Large intestine (tissue), 3 donors: ENCODE measurements around the gene SNAI3. TPM values are rescaled to one million over a fixed set of nuclear protein-coding genes. Genes with fewer than 3 reads are reported as not detected.

Source experiments
- DNase-seq, 2 donors: peaks; one replicate each; pipeline versions ENCODE4 v3.0.0 to v3.0.0-alpha.2; 2013
- H3K27ac ChIP-seq: one replicate; pipeline ENCODE4 v1.5.1; 2013; ENCODE audit warnings: low read length
- H3K27me3 ChIP-seq: 2 replicates; pipeline ENCODE4 v1.6.1; 2013; ENCODE audit warnings: low read length; ENCODE audit not compliant: control insufficient read depth, insufficient read depth
- H3K36me3 ChIP-seq: 2 replicates; pipeline ENCODE4 v1.6.1; 2013; ENCODE audit warnings: low read length; ENCODE audit not compliant: control insufficient read depth, insufficient read depth
- H3K4me1 ChIP-seq: one replicate; pipeline ENCODE4 v1.6.1; 2013; ENCODE audit warnings: low read length; ENCODE audit not compliant: control insufficient read depth, insufficient read depth
- H3K4me3 ChIP-seq: one replicate; pipeline ENCODE4 v1.5.1; 2013; ENCODE audit warnings: low read length
- H3K9me3 ChIP-seq: one replicate; pipeline ENCODE4 v1.6.1; 2013; ENCODE audit warnings: mild to moderate bottlenecking, low read depth, low read length, moderate library complexity; ENCODE audit not compliant: control insufficient read depth
- WGBS: methylation state at CpG from one replicate; pipeline ENCODE4 v1.1.5; 2013; ENCODE audit warnings: low lambda C conversion rate; ENCODE audit not compliant: insufficient coverage; 5-methylcytosine and 5-hydroxymethylcytosine counted together
- polyA plus RNA-seq: library from polyadenylated mRNA; unstranded; fragments of 120-200 nt; gene quantifications from one replicate; pipeline ENCODE4 v1.2.1, GENCODE V29; 2013

SNAI3 gene
- polyA plus RNA-seq, 1 donor = 1.1 TPM

- no peak for DNase-seq
- Histone ChIP-seq H3K27ac (no peak overlapping the region), H3K36me3 (peaks cover 48% of the 10 kb centered on the region), H3K9me3 (no peaks in the 10 kb centered on the region), H3K4me1 (peaks cover 7% of the 10 kb centered on the region), H3K27me3 (peaks cover 22% of the 10 kb centered on the region), H3K4me3 (no peak overlapping the region)
- WGBS = no CpG with 5 or more reads among the region's 30 CpGs
Observed at GRCh38 chr16:88631920-88632586, 54.3 kb downstream of the SNAI3 start.

GRCh38 chr16:88631384-88631783, 54.9 kb downstream of the SNAI3 start:
- 90% methylated on average over 1 of the region's 16 CpGs for WGBS
- H3K4me3 ChIP-seq = no peak overlapping the region
- peaks cover 20% of the 10 kb centered on the region for H3K27me3 ChIP-seq
- no peak overlapping the region for H3K27ac ChIP-seq
- H3K4me1 ChIP-seq = peaks cover 7% of the 10 kb centered on the region
- no peak for DNase-seq
- H3K36me3 ChIP-seq = peaks cover 52% of the 10 kb centered on the region
- no peaks in the 10 kb centered on the region for H3K9me3 ChIP-seq

GRCh38 chr16:88630941-88631340, 55.4 kb downstream of the SNAI3 start:
- no peak overlapping the region for H3K4me3 ChIP-seq
- H3K27me3 ChIP-seq = peaks cover 20% of the 10 kb centered on the region
- WGBS = no CpG with 5 or more reads among the region's 23 CpGs
- H3K27ac ChIP-seq = no peak overlapping the region
- H3K36me3 ChIP-seq = peaks cover 52% of the 10 kb centered on the region
- DNase-seq = no peak
- peaks cover 7% of the 10 kb centered on the region for H3K4me1 ChIP-seq
- H3K9me3 ChIP-seq = no peaks in the 10 kb centered on the region

GRCh38 chr16:88630433-88630832, 55.9 kb downstream of the SNAI3 start:
- peaks cover 7% of the 10 kb centered on the region for H3K4me1 ChIP-seq
- no peaks in the 10 kb centered on the region for H3K9me3 ChIP-seq
- no peak overlapping the region for H3K27ac ChIP-seq
- no peak overlapping the region for H3K4me3 ChIP-seq
- no peak for DNase-seq
- H3K36me3 ChIP-seq = peaks cover 54% of the 10 kb centered on the region
- WGBS = no CpG with 5 or more reads among the region's 12 CpGs
- peaks cover 18% of the 10 kb centered on the region for H3K27me3 ChIP-seq

GRCh38 chr16:88629835-88630234, 56.5 kb downstream of the SNAI3 start:
- Histone ChIP-seq H3K27me3 (peaks cover 13% of the 10 kb centered on the region), H3K4me1 (peaks cover 7% of the 10 kb centered on the region), H3K36me3 (peaks cover 60% of the 10 kb centered on the region), H3K4me3 (no peak overlapping the region), H3K9me3 (no peaks in the 10 kb centered on the region), H3K27ac (no peak overlapping the region)
- no peak for DNase-seq
- WGBS = no CpG with 5 or more reads among the region's 9 CpGs

GRCh38 chr16:88628512-88628974, 57.8 kb downstream of the SNAI3 start:
- Histone ChIP-seq H3K27ac (no peak overlapping the region), H3K4me3 (no peak overlapping the region), H3K9me3 (no peaks in the 10 kb centered on the region), H3K4me1 (no peaks in the 10 kb centered on the region), H3K27me3 (no peaks in the 10 kb centered on the region), H3K36me3 (peaks cover 73% of the 10 kb centered on the region)
- DNase-seq = no peak
- no CpG with 5 or more reads among the region's 12 CpGs for WGBS

Other genes with a start within 250 kb of the SNAI3 start
- 27.2 TPM for gene ZFPM1, start 233.2 kb downstream of the SNAI3 start, polyA plus RNA-seq
- 34.3 TPM for gene ZC3H18, start 116.1 kb downstream of the SNAI3 start, polyA plus RNA-seq
- not detected for gene IL17C, start 47.9 kb downstream of the SNAI3 start, polyA plus RNA-seq
- 195 TPM for gene CYBA, start 35.5 kb downstream of the SNAI3 start, polyA plus RNA-seq
- 41.0 TPM for gene MVD, start 23.4 kb downstream of the SNAI3 start, polyA plus RNA-seq
- 13.3 TPM for gene RNF166, start 19.9 kb upstream of the SNAI3 start, polyA plus RNA-seq
- gene CTU2, start 20.0 kb upstream of the SNAI3 start, polyA plus RNA-seq = 11.0 TPM
- 92.9 TPM for gene PIEZO1, start 98.7 kb upstream of the SNAI3 start, polyA plus RNA-seq
- gene CDT1, start 117.3 kb upstream of the SNAI3 start, polyA plus RNA-seq = 14.0 TPM
- gene APRT, start 125.4 kb upstream of the SNAI3 start, polyA plus RNA-seq = 117 TPM
- 32.2 TPM for gene GALNS, start 170.4 kb upstream of the SNAI3 start, polyA plus RNA-seq
- 96.0 TPM for gene TRAPPC2L, start 170.6 kb upstream of the SNAI3 start, polyA plus RNA-seq
- 0.12 TPM for gene PABPN1L, start 180.2 kb upstream of the SNAI3 start, polyA plus RNA-seq